GM23338 (cell line): ENCODE measurements around the gene ACSF2. TPM values are rescaled to one million over a fixed set of nuclear protein-coding genes. Genes with fewer than 3 reads are reported as not detected.

ENCODE experiments used
- ATAC-seq: fragments of 200-7000 bp; cut with Tn5 transposase; 3 replicates; pipeline ENCODE4 v1.9.1; 2020
- DNase-seq: peaks from one replicate; pipeline ENCODE4 v3.0.0-alpha.2; 2015; ENCODE audit warnings: low spot score
- H2AFZ ChIP-seq: fragments of 200-600 bp; sonication (generic); 2 replicates; pipeline ENCODE4 v1.8.0; 2016; ENCODE audit warnings: antibody characterized with exemption, mild to moderate bottlenecking, moderate library complexity
- H3F3A ChIP-seq: fragments of 200-600 bp; sonication (generic); replicated peaks from 2 replicates; pipeline ENCODE4 v1.8.0; 2017; ENCODE audit warnings: antibody characterized with exemption, mixed run types, low read depth
- H3K27ac ChIP-seq: fragments of 200-600 bp; sonication (generic); 2 replicates; pipeline ENCODE4 v1.6.1; 2016; ENCODE audit warnings: low read depth
- H3K27me3 ChIP-seq: fragments of 200-600 bp; sonication (generic); 2 replicates; pipeline ENCODE4 v1.8.0; 2016; ENCODE audit warnings: mild to moderate bottlenecking, mixed run types, moderate library complexity; ENCODE audit not compliant: insufficient read depth
- H3K36me3 ChIP-seq: fragments of 200-600 bp; sonication (generic); 2 replicates; pipeline ENCODE4 v1.8.0; 2016; ENCODE audit warnings: mild to moderate bottlenecking; ENCODE audit not compliant: insufficient read depth
- H3K4me1 ChIP-seq: fragments of 200-600 bp; sonication (generic); 2 replicates; pipeline ENCODE4 v1.8.0; 2016; ENCODE audit warnings: mild to moderate bottlenecking, moderate library complexity; ENCODE audit not compliant: insufficient read depth
- H3K4me2 ChIP-seq: fragments of 200-600 bp; sonication (generic); 2 replicates; pipeline ENCODE4 v1.7.1; 2017; ENCODE audit warnings: mixed run types
- H3K4me3 ChIP-seq: fragments of 200-600 bp; sonication (generic); 2 replicates; pipeline ENCODE4 v1.6.1; 2016; ENCODE audit warnings: mixed run types
- H3K79me2 ChIP-seq: fragments of 200-600 bp; sonication (generic); replicated peaks from 2 replicates; pipeline ENCODE4 v1.8.0; 2017; ENCODE audit warnings: mild to moderate bottlenecking; ENCODE audit not compliant: insufficient read depth
- H3K9me2 ChIP-seq: fragments of 200-600 bp; sonication (generic); 2 replicates; pipeline ENCODE4 v1.8.0; 2017; ENCODE audit not compliant: insufficient read depth
- H4K20me1 ChIP-seq: fragments of 200-600 bp; sonication (generic); replicated peaks from 2 replicates; pipeline ENCODE4 v1.8.0; 2017; ENCODE audit warnings: mild to moderate bottlenecking; ENCODE audit not compliant: insufficient read depth
- H3K27ac Mint-ChIP-seq: 2 replicates; pipeline ENCODE4 v1.8.0; 2020; ENCODE audit warnings: inconsistent platforms, mild to moderate bottlenecking, moderate library complexity, mixed read lengths
- H3K27me3 Mint-ChIP-seq: 3 replicates; pipeline ENCODE4 v1.8.0; 2022; ENCODE audit warnings: low read depth, mild to moderate bottlenecking, moderate library complexity, mixed read lengths, inconsistent platforms; ENCODE audit not compliant: insufficient read depth, poor library complexity
- H3K36me3 Mint-ChIP-seq: 3 replicates; pipeline ENCODE4 v1.8.0; 2021; ENCODE audit warnings: low read depth, mild to moderate bottlenecking, inconsistent platforms, moderate library complexity, mixed read lengths
- H3K4me1 Mint-ChIP-seq: 3 replicates; pipeline ENCODE4 v1.8.0; 2020; ENCODE audit warnings: mild to moderate bottlenecking, inconsistent platforms, mixed read lengths
- H3K4me3 Mint-ChIP-seq: 3 replicates; pipeline ENCODE4 v1.8.0; 2021; ENCODE audit warnings: moderate library complexity, mild to moderate bottlenecking, inconsistent platforms, mixed read lengths
- H3K9me3 Mint-ChIP-seq: 3 replicates; pipeline ENCODE4 v1.8.0; 2020; ENCODE audit warnings: moderate library complexity, mild to moderate bottlenecking, inconsistent platforms, mixed read lengths
- CREB1 ChIP-seq: fragments of 250-450 bp; sonication (Bioruptor Pico); IDR thresholded peaks from 2 replicates; pipeline ENCODE4 v1.5.0; 2020; ENCODE audit warnings: low read depth, mild to moderate bottlenecking, moderate library complexity
- STAT1 ChIP-seq: IDR thresholded peaks from one replicate; pipeline ENCODE4 v1.6.1; 2016; ENCODE audit warnings: antibody characterized with exemption; ENCODE audit not compliant: unreplicated experiment
- polyA plus RNA-seq: library from polyadenylated mRNA; unstranded; fragments of >200 nt; fragmentation: Nextera tagmentation; extraction: Ambion mirVana; gene quantifications from 2 replicates; pipeline ENCODE4 v1.2.1, GENCODE V29; 2016
- total RNA-seq: library from RNA; depleted of rRNA; stranded (reverse); fragments of >200 nt; shearing (Covaris generic); gene quantifications from 2 replicates; pipeline ENCODE4 v1.2.3, GENCODE V29; 2014
- TF ChIP-seq, protein P1 (sequence below), 2 experiments: fragments of 200-600 bp in 1 of 2; sonication (generic) in 1 of 2; conservative IDR thresholded peaks; 2 replicates each; pipeline versions ENCODE4 v1.5.1 to v1.6.1; 2016 to 2017; ENCODE audit warnings: antibody characterized with exemption in 2 of 2, low read depth in 2 of 2, mild to moderate bottlenecking in 2 of 2, moderate library complexity in 1 of 2
- TF ChIP-seq, protein P2 (sequence below): IDR thresholded peaks from 2 replicates; pipeline ENCODE4 v1.6.1; 2016; ENCODE audit warnings: antibody characterized with exemption
- TF ChIP-seq, protein P3 (sequence below): fragments of 250-450 bp; sonication (Bioruptor Pico); IDR thresholded peaks from 2 replicates; pipeline ENCODE4 v1.5.0; 2020; ENCODE audit warnings: mild to moderate bottlenecking, moderate library complexity
- TF ChIP-seq, protein P4 (sequence below): IDR thresholded peaks from one replicate; pipeline ENCODE4 v1.6.1; 2018; ENCODE audit warnings: antibody characterized with exemption; ENCODE audit not compliant: unreplicated experiment

Gene ACSF2
- total and polyA plus RNA-seq, 2 experiments from 2014 or later, result 6.9 to 12.4 TPM

DNA sequence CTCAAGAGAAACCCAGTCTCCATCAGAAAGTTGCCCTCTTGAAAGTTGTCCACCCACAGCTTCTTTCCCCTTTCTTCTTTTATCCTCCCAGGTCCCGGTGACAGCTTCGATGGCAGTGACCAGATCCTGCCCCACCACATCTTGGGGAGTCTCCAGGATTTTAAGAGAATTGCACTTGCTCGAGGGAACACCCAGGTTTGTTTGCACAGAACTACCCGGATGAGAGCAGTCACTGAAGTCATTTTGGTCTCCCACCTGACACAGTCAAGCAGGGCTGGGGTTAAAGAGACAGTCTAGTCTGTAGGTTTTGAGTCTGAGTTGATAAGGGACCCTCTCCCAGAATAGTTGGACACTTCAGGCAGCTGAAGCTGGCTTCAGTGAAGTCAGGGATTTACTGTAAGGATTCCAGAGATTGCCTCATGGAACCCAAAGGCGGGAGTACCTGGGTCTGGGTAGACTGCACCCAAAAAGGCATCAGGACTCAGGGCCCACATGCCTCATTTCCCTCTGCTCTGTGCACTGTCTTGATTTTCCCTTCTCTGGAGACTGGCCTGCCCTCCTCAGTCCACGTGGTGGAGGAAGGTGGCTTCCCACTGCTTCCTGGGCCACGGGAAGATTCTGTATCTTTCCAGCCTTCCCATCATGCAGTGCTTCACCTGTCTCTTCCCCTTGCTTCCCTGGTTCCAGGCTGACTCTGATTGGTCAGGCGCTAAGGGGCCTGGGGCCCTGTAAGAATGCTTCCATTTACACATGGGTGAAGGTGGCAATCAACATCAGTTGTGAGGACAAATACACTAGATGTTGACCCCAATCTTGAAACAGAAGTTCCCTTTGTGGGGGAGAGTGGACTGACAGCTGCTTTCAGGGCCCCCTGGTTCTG is 91.7 kb downstream of the ACSF2 start (continued):
- TF ChIP-seq, protein P1, sequence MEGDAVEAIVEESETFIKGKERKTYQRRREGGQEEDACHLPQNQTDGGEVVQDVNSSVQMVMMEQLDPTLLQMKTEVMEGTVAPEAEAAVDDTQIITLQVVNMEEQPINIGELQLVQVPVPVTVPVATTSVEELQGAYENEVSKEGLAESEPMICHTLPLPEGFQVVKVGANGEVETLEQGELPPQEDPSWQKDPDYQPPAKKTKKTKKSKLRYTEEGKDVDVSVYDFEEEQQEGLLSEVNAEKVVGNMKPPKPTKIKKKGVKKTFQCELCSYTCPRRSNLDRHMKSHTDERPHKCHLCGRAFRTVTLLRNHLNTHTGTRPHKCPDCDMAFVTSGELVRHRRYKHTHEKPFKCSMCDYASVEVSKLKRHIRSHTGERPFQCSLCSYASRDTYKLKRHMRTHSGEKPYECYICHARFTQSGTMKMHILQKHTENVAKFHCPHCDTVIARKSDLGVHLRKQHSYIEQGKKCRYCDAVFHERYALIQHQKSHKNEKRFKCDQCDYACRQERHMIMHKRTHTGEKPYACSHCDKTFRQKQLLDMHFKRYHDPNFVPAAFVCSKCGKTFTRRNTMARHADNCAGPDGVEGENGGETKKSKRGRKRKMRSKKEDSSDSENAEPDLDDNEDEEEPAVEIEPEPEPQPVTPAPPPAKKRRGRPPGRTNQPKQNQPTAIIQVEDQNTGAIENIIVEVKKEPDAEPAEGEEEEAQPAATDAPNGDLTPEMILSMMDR (conservative IDR thresholded peaks at IDR 0.05; ENCODE audit: low read depth in 2 of 2), result no peak

DNA sequence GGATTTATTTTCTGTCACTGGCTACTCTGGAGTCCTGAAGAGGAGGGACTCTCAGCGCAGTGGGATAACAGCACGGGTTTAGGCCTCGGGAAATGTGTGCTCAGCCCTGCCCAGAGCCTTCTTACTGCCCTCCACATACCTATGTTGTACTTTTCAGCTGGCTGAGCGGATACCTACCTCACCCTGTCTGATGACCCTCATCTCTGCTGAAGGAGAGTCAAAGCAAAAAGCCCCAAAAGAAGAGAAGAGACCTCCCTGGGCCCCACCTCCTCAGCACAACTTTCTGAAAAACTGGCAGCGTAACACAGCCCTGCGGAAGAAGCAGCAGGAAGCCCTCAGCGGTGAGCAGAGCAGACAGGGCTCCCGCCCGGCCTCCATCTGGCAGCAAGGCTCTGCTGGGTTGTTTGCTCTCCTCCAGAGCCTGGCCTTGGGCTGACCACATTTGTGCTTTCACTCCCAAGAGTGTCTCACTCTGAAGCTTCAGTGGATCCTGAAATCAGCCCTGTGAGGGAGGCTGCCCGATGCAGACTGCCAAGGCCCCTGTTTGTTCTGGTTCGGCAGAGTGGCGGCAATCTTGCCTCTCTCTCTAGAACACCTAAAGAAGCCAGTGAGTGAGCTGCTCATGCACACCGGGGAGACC is 92.5 kb downstream of the ACSF2 start:
- no peaks in the 10 kb centered on the region; the same call in 2 of the 3 replicates for H3K9me3 Mint-ChIP-seq
- peaks cover 7% of the 10 kb centered on the region for H3K27me3 Mint-ChIP-seq
- ATAC-seq, result peak; percentile 30
- Histone ChIP-seq H3K36me3 (no peaks in the 10 kb centered on the region), H3K27ac (no peak overlapping the region), H3K9me2 (0 out of 2 replicates have a peak, but pooled peaks cover 2% of the 10 kb centered on the region), H3K4me3 (no peak overlapping the region), H3K4me1 (no peaks in the 10 kb centered on the region), H3K27me3 (no peaks in the 10 kb centered on the region), H3K79me2 (no peaks in the 10 kb centered on the region), H3F3A (no peaks in the 10 kb centered on the region), H3K4me2 (no peak overlapping the region), H2AFZ (peak overlapping the region; percentile 29), H4K20me1 (no peaks in the 10 kb centered on the region)
- no peak overlapping the region for H3K4me3 Mint-ChIP-seq
- H3K36me3 Mint-ChIP-seq, result no peaks in the 10 kb centered on the region
- H3K4me1 Mint-ChIP-seq, result peaks cover 22% of the 10 kb centered on the region
- no peak overlapping the region for H3K27ac Mint-ChIP-seq
- no peak for DNase-seq
- no peak for TF ChIP-seq STAT1
- TF ChIP-seq CREB1 (CRISPR knock-in tag), result no peak
- TF ChIP-seq, protein P2, sequence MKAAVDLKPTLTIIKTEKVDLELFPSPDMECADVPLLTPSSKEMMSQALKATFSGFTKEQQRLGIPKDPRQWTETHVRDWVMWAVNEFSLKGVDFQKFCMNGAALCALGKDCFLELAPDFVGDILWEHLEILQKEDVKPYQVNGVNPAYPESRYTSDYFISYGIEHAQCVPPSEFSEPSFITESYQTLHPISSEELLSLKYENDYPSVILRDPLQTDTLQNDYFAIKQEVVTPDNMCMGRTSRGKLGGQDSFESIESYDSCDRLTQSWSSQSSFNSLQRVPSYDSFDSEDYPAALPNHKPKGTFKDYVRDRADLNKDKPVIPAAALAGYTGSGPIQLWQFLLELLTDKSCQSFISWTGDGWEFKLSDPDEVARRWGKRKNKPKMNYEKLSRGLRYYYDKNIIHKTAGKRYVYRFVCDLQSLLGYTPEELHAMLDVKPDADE, result no peak
- TF ChIP-seq, protein P1 (conservative IDR thresholded peaks at IDR 0.05; ENCODE audit: low read depth in 2 of 2), result no peak
- TF ChIP-seq, protein P3, sequence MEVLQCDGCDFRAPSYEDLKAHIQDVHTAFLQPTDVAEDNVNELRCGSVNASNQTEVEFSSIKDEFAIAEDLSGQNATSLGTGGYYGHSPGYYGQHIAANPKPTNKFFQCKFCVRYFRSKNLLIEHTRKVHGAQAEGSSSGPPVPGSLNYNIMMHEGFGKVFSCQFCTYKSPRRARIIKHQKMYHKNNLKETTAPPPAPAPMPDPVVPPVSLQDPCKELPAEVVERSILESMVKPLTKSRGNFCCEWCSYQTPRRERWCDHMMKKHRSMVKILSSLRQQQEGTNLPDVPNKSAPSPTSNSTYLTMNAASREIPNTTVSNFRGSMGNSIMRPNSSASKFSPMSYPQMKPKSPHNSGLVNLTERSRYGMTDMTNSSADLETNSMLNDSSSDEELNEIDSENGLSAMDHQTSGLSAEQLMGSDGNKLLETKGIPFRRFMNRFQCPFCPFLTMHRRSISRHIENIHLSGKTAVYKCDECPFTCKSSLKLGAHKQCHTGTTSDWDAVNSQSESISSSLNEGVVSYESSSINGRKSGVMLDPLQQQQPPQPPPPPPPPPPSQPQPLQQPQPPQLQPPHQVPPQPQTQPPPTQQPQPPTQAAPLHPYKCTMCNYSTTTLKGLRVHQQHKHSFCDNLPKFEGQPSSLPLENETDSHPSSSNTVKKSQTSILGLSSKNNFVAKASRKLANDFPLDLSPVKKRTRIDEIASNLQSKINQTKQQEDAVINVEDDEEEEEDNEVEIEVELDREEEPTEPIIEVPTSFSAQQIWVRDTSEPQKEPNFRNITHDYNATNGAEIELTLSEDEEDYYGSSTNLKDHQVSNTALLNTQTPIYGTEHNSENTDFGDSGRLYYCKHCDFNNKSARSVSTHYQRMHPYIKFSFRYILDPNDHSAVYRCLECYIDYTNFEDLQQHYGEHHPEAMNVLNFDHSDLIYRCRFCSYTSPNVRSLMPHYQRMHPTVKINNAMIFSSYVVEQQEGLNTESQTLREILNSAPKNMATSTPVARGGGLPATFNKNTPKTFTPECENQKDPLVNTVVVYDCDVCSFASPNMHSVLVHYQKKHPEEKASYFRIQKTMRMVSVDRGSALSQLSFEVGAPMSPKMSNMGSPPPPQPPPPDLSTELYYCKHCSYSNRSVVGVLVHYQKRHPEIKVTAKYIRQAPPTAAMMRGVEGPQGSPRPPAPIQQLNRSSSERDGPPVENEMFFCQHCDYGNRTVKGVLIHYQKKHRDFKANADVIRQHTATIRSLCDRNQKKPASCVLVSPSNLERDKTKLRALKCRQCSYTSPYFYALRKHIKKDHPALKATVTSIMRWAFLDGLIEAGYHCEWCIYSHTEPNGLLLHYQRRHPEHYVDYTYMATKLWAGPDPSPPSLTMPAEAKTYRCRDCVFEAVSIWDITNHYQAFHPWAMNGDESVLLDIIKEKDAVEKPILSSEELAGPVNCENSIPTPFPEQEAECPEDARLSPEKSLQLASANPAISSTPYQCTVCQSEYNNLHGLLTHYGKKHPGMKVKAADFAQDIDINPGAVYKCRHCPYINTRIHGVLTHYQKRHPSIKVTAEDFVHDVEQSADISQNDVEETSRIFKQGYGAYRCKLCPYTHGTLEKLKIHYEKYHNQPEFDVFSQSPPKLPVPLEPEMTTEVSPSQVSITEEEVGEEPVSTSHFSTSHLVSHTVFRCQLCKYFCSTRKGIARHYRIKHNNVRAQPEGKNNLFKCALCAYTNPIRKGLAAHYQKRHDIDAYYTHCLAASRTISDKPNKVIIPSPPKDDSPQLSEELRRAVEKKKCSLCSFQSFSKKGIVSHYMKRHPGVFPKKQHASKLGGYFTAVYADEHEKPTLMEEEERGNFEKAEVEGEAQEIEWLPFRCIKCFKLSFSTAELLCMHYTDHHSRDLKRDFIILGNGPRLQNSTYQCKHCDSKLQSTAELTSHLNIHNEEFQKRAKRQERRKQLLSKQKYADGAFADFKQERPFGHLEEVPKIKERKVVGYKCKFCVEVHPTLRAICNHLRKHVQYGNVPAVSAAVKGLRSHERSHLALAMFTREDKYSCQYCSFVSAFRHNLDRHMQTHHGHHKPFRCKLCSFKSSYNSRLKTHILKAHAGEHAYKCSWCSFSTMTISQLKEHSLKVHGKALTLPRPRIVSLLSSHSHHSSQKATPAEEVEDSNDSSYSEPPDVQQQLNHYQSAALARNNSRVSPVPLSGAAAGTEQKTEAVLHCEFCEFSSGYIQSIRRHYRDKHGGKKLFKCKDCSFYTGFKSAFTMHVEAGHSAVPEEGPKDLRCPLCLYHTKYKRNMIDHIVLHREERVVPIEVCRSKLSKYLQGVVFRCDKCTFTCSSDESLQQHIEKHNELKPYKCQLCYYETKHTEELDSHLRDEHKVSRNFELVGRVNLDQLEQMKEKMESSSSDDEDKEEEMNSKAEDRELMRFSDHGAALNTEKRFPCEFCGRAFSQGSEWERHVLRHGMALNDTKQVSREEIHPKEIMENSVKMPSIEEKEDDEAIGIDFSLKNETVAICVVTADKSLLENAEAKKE (CRISPR knock-in tag), result no peak
- TF ChIP-seq, protein P4, sequence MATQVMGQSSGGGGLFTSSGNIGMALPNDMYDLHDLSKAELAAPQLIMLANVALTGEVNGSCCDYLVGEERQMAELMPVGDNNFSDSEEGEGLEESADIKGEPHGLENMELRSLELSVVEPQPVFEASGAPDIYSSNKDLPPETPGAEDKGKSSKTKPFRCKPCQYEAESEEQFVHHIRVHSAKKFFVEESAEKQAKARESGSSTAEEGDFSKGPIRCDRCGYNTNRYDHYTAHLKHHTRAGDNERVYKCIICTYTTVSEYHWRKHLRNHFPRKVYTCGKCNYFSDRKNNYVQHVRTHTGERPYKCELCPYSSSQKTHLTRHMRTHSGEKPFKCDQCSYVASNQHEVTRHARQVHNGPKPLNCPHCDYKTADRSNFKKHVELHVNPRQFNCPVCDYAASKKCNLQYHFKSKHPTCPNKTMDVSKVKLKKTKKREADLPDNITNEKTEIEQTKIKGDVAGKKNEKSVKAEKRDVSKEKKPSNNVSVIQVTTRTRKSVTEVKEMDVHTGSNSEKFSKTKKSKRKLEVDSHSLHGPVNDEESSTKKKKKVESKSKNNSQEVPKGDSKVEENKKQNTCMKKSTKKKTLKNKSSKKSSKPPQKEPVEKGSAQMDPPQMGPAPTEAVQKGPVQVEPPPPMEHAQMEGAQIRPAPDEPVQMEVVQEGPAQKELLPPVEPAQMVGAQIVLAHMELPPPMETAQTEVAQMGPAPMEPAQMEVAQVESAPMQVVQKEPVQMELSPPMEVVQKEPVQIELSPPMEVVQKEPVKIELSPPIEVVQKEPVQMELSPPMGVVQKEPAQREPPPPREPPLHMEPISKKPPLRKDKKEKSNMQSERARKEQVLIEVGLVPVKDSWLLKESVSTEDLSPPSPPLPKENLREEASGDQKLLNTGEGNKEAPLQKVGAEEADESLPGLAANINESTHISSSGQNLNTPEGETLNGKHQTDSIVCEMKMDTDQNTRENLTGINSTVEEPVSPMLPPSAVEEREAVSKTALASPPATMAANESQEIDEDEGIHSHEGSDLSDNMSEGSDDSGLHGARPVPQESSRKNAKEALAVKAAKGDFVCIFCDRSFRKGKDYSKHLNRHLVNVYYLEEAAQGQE, result no peak
